ENCODE measurements around the gene TDRD9.
"Not testable (repeated sequence)": the region's sequence is repeated elsewhere in the genome, so short reads cannot be mapped to it uniquely, and the experiment has no call there.

TDRD9 gene, protein sequence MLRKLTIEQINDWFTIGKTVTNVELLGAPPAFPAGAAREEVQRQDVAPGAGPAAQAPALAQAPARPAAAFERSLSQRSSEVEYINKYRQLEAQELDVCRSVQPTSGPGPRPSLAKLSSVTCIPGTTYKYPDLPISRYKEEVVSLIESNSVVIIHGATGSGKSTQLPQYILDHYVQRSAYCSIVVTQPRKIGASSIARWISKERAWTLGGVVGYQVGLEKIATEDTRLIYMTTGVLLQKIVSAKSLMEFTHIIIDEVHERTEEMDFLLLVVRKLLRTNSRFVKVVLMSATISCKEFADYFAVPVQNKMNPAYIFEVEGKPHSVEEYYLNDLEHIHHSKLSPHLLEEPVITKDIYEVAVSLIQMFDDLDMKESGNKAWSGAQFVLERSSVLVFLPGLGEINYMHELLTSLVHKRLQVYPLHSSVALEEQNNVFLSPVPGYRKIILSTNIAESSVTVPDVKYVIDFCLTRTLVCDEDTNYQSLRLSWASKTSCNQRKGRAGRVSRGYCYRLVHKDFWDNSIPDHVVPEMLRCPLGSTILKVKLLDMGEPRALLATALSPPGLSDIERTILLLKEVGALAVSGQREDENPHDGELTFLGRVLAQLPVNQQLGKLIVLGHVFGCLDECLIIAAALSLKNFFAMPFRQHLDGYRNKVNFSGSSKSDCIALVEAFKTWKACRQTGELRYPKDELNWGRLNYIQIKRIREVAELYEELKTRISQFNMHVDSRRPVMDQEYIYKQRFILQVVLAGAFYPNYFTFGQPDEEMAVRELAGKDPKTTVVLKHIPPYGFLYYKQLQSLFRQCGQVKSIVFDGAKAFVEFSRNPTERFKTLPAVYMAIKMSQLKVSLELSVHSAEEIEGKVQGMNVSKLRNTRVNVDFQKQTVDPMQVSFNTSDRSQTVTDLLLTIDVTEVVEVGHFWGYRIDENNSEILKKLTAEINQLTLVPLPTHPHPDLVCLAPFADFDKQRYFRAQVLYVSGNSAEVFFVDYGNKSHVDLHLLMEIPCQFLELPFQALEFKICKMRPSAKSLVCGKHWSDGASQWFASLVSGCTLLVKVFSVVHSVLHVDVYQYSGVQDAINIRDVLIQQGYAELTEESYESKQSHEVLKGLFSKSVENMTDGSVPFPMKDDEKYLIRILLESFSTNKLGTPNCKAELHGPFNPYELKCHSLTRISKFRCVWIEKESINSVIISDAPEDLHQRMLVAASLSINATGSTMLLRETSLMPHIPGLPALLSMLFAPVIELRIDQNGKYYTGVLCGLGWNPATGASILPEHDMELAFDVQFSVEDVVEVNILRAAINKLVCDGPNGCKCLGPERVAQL (N-terminal part only)

GRCh38 chr14:103928011-103928890 is at the start of gene TDRD9:
TDRD9 (plus strand) TSS chr14:103928456; CDS start chr14:103928510, 54 bp downstream.
- no peak for DNase-seq

- DNase-seq = no peak
These were observed 49.1 kb upstream of the TDRD9 start for GRCh38 chr14:103879118-103879569.

- DNase-seq = no peak
These were observed 48.5 kb upstream of the TDRD9 start for GRCh38 chr14:103879570-103880347.

DNA sequence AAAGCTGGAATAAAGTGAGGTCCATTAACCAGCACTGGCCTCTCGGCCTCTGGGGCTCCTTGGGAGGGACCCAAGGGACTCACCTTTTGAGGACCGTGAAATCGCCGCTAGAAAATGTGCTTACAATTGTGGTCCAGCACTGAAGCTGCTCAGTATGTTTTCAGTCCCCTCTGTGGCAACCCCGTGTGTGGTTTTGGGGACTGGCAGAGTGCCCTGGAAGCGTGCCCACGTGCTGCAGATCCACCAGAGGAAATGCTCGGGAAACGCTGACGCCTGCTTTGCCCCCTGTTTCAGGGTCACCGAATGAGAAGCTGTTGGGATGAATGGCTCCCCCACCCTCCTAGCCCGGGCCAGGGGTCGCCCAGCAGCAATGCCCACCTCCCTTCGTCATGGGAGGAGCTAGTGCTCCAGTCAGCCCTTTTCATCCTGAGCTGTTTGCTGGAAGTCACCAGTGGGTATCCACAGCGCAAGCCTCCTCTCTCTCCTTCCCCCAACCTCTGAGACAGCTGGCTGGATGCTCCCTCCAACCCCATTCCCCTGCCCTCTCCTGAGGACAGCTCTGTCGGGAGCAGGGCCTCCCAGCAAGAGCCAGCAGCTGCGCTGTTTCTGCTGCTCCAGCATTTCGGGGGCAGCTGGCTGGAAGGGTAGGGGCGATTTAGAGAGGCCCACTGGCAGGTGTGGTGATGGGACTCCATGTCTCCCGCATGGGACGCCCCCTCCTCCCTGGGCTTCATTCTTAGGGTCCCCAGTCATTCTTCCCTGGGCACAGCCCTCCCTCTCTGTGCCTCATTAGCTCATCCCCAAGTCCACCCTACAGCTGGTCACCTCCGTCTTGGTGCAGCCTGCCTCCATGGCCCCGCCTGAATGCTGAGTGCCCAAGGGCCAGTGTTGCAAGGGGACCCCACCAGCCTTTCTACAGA is 47.6 kb upstream of the TDRD9 start:
- no peak for DNase-seq

- DNase-seq = no peak
These were observed 46.7 kb upstream of the TDRD9 start for GRCh38 chr14:103881268-103882201.

DNA sequence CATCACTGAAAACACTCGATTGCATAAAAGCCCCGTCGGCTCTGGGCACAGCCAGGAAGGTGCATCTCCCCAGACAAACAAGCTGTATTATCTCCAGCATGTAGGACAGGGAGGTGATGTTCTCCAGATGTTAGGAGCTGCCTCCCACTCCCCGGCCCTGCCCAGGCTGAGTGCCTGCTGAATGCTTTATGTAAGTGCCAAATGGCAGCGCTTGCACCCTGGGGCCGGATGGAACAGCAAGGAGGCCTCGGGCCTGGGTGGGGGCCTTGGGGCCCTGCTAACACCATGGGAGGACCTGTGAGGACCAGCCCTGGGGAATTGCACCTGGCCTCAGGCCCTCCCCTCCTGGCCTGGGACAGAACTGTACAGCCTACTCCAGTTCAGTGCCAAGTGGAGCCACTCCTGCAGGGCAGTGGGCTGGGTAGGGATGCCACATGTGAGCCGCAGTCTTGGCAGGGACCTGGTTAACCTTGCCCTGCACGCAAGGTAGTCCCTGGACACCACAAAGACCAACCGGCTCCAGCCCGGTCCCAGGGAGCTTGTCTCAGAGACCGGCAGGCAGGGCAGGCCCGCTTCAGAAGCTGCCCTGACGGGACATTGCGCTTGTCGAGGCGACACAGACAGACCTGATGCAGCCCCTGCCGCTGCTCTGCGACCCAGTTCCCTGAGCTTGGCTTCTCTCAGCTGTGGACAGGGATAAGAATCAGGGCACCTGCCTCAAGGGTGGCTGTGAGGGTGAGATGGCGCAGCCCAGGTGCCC is 45.6 kb upstream of the TDRD9 start:
- no peak for DNase-seq

GRCh38 chr14:103883263-103883523 is 45.1 kb upstream of the TDRD9 start:
- no peak for DNase-seq

GRCh38 chr14:103884854-103885253 is 43.4 kb upstream of the TDRD9 start:
- DNase-seq = no peak

DNA sequence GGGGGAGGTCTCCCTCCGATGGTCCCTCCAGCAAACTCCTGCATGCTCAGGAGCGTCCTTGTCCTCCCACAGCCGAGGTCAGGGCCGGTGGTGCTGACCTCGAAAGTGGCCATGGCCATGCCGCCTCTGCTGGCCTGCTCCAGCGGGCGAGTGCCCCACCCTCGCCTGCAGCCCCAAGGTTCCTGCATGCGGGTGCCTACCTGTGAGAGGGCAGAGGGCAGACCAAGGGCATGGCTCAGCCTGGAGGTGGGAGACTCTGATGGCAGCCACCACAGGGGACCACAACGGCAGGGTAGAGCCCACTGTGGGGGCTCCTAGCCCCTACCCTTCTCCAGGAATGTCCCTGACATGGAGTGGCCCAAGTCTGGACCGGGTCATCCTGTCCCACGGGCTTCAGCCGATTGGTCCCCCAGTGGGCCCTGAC is 42.7 kb upstream of the TDRD9 start:
- DNase-seq = no peak

GRCh38 chr14:103886304-103887169 is 41.7 kb upstream of the TDRD9 start:
- DNase-seq = no peak

GRCh38 chr14:103887170-103887501 is 41.1 kb upstream of the TDRD9 start:
- no peak for DNase-seq

DNA sequence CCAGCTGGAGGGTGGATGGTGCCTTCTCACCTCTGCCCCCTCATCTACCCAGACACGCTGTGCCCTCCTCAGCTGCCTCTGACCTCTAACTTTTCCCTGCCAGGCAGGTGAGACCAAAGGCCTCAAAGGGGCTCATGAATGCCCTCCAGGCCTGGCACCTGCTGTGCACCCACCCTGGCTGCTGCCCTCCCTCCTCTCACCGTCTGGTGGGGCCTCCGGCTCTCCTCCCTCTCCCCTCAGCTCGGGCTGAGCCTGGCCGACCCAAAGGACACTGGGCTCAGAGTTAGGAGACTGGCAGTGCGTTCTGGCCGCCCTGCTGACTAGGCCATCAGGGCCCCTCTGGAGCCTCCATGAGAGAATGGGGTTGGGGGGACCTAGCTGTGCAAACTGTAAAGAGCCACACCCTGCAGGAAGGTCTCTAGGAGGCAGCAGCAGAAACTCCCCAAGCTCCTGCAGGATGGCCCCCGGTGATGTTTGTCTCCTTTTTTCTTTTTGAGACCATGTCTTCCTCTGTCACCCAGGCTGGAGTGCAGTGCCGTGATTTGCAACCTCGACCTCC is 40.6 kb upstream of the TDRD9 start:
- no peak for DNase-seq

- not testable (repeated sequence) for DNase-seq
These were observed 39.3 kb upstream of the TDRD9 start for GRCh38 chr14:103889002-103889312.

- no peak for DNase-seq
These were observed 38.8 kb upstream of the TDRD9 start for GRCh38 chr14:103889313-103890051.

- no peak for DNase-seq
These were observed 38.2 kb upstream of the TDRD9 start for GRCh38 chr14:103890052-103890371.

DNA sequence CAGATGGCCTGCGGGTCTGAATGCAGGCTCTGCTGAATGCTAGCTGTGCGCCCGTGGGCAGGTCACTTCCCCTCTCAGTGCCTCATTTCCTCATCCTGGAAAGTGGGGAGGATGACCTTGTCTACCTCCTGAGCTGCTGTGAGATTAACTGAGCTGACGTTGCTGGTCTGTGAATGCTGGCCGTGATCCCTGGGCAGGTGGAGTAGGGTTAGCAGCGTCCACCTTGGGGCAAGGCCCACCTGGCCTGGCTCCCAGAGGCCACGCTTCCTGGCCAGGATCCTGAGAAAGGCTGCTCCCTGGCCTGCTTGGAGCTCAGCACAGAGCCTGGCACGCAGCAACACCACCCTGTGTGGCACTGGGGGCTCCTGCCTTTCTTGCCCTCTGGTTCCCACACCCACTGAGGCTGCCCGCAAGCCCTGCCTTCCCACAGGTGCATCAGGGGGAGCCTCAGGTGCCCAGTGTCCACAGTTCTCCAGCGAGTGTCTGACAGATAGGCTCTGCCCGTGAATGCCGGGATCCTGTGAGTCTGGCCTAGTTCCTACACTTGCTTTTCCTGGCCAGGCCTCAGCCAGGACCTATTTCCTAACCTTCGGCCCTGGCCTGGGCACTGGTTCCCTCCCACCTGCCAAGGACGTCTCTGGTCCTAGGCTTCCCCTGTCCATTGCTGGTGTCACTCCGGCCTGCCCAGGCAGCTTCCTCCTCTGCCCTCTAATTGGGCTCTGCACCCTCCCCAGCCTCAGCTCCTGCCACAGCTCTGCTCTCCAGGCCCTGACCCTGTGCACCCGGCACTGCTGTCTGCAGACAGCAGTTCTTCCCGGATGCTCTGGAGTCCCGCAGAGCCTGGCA is 37.2 kb upstream of the TDRD9 start:
- no peak for DNase-seq

All from activated CD8-positive, alpha-beta memory T cell treated with anti-CD3 and anti-CD28 coated beads, Interleukin-2, amount 50 U/mL, for 4 hours (primary cell).